DOHH2 (cell line): ENCODE data around the gene SOD3.

ENCODE experiments used
- H3F3A ChIP-seq: fragments of 200-600 bp; sonication (generic), shearing (Covaris generic); 2 replicates; pipeline ENCODE4 v1.6.0; 2016; ENCODE audit warnings: antibody characterized with exemption, mild to moderate bottlenecking; ENCODE audit not compliant: control insufficient read depth, insufficient read depth
- H3K27ac ChIP-seq: fragments of 200-600 bp; sonication (generic); 2 replicates; pipeline ENCODE4 v1.5.1; 2014; ENCODE audit warnings: low read depth, mild to moderate bottlenecking, low read length, moderate library complexity
- H3K27me3 ChIP-seq: fragments of 200-600 bp; sonication (generic); 2 replicates; pipeline ENCODE4 v1.6.1; 2014; ENCODE audit warnings: mild to moderate bottlenecking, low read length, mixed read lengths; ENCODE audit not compliant: control insufficient read depth
- H3K36me3 ChIP-seq: fragments of 200-600 bp; sonication (generic); 2 replicates; pipeline ENCODE4 v1.6.1; 2014; ENCODE audit warnings: mild to moderate bottlenecking, low read length, moderate library complexity, mixed read lengths; ENCODE audit not compliant: control insufficient read depth
- H3K4me1 ChIP-seq: fragments of 200-600 bp; sonication (generic); 2 replicates; pipeline ENCODE4 v1.6.1; 2014; ENCODE audit warnings: mild to moderate bottlenecking, low read length, mixed read lengths; ENCODE audit not compliant: control insufficient read depth
- H3K4me2 ChIP-seq: fragments of 200-600 bp; sonication (generic); 2 replicates; pipeline ENCODE4 v1.6.0; 2014; ENCODE audit warnings: mild to moderate bottlenecking, low read length, moderate library complexity
- H3K4me3 ChIP-seq: fragments of 200-600 bp; sonication (generic); 2 replicates; pipeline ENCODE4 v1.5.1; 2014; ENCODE audit warnings: mild to moderate bottlenecking, low read length, mixed read lengths
- H3K79me2 ChIP-seq: fragments of 200-600 bp; sonication (generic); 2 replicates; pipeline ENCODE4 v1.6.1; 2014; ENCODE audit warnings: mild to moderate bottlenecking, low read length, mixed read lengths; ENCODE audit not compliant: control insufficient read depth
- H3K9me2 ChIP-seq: fragments of 200-600 bp; sonication (generic); replicated peaks from 2 replicates; pipeline ENCODE4 v1.6.1; 2014; ENCODE audit warnings: mild to moderate bottlenecking, low read length, mixed read lengths; ENCODE audit not compliant: control insufficient read depth
- H3K9me3 ChIP-seq: fragments of 200-600 bp; sonication (generic); 2 replicates; pipeline ENCODE4 v1.6.1; 2014; ENCODE audit warnings: antibody characterized with exemption, low read length, mixed read lengths; ENCODE audit not compliant: control insufficient read depth, insufficient read depth
- H4K20me1 ChIP-seq: fragments of 200-600 bp; sonication (generic); 2 replicates; pipeline ENCODE4 v1.6.0; 2014; ENCODE audit warnings: low read depth, mild to moderate bottlenecking, antibody characterized with exemption, low read length, moderate library complexity; ENCODE audit not compliant: control insufficient read depth, insufficient read depth
- CTCF ChIP-seq: fragments of 200-600 bp; sonication (generic); IDR thresholded peaks from one replicate; pipeline ENCODE4 v1.5.1; 2014; ENCODE audit warnings: antibody characterized with exemption, mild to moderate bottlenecking, low read depth, low read length; ENCODE audit not compliant: poor library complexity, severe bottlenecking
- EZH2phosphoT487 ChIP-seq: fragments of 200-600 bp; sonication (generic); IDR thresholded peaks from 2 replicates; pipeline ENCODE4 v1.6.1; 2017; ENCODE audit warnings: borderline replicate concordance, mild to moderate bottlenecking, antibody characterized with exemption, low read length, moderate library complexity, mixed read lengths

The SOD3 gene

GRCh38 chr4:24794480-24794879 lies 893 bp upstream of the SOD3 start:
- no peaks in the 10 kb centered on the region for H3K4me1 ChIP-seq
- H3K27ac ChIP-seq, result no peak overlapping the region
- H3K9me2 ChIP-seq, result no peaks in the 10 kb centered on the region
- no peaks in the 10 kb centered on the region for H3K79me2 ChIP-seq
- no peaks in the 10 kb centered on the region for H3F3A ChIP-seq
- no peaks in the 10 kb centered on the region for H3K27me3 ChIP-seq
- H3K4me3 ChIP-seq, result no peak overlapping the region
- no peaks in the 10 kb centered on the region for H4K20me1 ChIP-seq
- no peaks in the 10 kb centered on the region for H3K9me3 ChIP-seq
- H3K4me2 ChIP-seq, result no peak overlapping the region
- no peak for TF ChIP-seq CTCF
- TF ChIP-seq EZH2phosphoT487, result no peak
- no peaks in the 10 kb centered on the region for H3K36me3 ChIP-seq

GRCh38 chr4:24795666-24796381 lies 451 bp downstream of the SOD3 start:
- Histone ChIP-seq H3K4me1 (no peaks in the 10 kb centered on the region), H3K9me3 (no peaks in the 10 kb centered on the region), H3F3A (no peaks in the 10 kb centered on the region), H3K4me2 (no peak overlapping the region), H3K4me3 (no peak overlapping the region), H3K36me3 (no peaks in the 10 kb centered on the region), H3K79me2 (no peaks in the 10 kb centered on the region), H3K27ac (no peak overlapping the region), H4K20me1 (no peaks in the 10 kb centered on the region), H3K27me3 (no peaks in the 10 kb centered on the region), H3K9me2 (no peaks in the 10 kb centered on the region)
- no peak for TF ChIP-seq CTCF
- TF ChIP-seq EZH2phosphoT487, result no peak

- no peaks in the 10 kb centered on the region for H4K20me1 ChIP-seq
Measured at GRCh38 chr4:24796620-24797019, 1.2 kb downstream of the SOD3 start.

More at GRCh38 chr4:24796620-24797019, 1.2 kb downstream of the SOD3 start:
- H3K27ac ChIP-seq, result no peak overlapping the region
- no peaks in the 10 kb centered on the region for H3K36me3 ChIP-seq
- no peaks in the 10 kb centered on the region for H3K79me2 ChIP-seq
- no peaks in the 10 kb centered on the region for H3K9me2 ChIP-seq
- H3K4me1 ChIP-seq, result no peaks in the 10 kb centered on the region
- H3K4me2 ChIP-seq, result no peak overlapping the region
- no peaks in the 10 kb centered on the region for H3K27me3 ChIP-seq
- H3K9me3 ChIP-seq, result no peaks in the 10 kb centered on the region
- H3F3A ChIP-seq, result no peaks in the 10 kb centered on the region
- TF ChIP-seq EZH2phosphoT487 (no peak), CTCF (no peak)
- no peak overlapping the region for H3K4me3 ChIP-seq
